ENCODE data around the gene PANK1.
"Not testable (repeated sequence)": the region's sequence is repeated elsewhere in the genome, so short reads cannot be mapped to it uniquely, and the experiment has no call there.

PANK1 gene

DNA sequence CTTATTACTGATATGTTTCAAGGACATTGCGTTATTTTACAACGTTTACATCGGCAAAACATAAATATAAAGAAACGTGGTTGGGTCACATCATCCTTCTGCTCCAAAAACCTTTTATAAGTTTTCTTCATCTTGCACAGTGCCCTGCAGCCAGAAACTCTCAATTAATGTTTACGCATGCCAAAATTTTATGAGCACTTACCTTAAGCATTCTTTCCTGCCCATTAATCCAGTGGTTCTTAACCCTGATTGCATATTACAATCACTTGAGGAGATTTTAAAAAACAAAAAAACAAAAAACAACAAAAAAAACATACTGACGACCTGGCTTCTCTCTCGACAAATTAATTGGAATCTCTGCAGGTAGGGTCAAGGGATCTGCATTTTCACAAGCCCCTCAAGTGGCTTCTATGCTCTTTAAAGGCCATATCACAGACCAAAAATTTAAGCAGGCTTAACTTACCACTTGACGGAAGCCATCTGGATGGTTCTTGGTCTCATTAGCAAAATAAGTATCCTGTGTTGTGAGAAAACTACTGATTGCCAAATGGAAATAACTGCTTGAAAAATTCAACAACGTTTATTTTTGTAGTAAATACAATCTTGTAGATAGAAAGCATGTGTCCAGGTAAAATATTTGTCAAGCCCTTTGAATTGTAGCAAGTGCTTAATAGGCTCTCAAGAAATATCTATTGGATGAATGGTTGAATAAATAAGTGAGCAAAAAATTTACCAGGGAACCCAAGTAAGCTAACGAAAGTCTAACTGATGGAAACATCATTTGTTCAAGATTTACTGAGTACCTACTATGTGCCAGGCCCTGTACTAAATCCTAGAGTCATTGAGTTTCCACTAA, 78.7 kb downstream of the PANK1 start:
- no peak for DNase-seq

- DNase-seq: no peak
These were observed 79.9 kb downstream of the PANK1 start for GRCh38 chr10:89565180-89565579.

GRCh38 chr10:89563861-89564478, 81.1 kb downstream of the PANK1 start:
- DNase-seq: peak in 1 of 2 experiments; percentile 54

DNA sequence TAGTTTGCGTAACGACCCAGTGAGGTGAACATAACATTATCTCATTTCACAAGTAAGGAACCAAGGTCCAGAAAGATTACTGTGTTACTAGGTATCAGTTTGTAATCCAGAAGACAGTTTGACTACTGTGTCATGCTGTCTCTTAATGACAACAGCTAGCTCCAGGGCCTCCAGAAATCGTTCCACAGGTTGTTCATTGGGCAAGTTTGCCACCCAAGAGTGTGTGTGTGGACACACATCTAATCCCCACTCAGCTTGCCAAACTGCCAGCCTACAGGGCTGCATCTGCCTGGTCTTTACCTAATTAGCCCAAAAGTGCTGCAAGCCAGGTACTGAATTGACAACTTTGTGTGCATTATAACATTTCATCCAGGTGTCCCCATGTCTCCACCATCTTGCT, 81.7 kb downstream of the PANK1 start:
- no peak for DNase-seq

DNA sequence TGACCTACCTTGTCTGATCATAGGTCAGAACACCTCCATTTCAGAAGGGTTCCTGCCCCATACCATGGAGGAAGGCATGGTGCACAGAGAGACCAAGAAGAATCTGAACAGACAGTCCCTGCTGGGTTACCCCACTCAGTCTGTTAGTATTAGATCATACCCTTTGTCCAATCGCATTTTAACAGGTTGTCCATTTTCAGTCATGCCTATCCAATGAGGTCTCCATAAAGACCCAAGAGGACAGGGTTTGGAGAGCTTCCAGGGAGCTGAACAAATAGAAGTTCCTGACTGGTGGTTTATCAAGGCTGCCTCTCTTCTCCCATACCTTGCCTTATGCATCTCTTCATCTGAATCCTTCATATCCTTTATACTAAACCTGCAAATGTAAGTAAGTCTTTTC, 88.4 kb downstream of the PANK1 start:
- DNase-seq: no peak

- DNase-seq: peak in 1 of 2 experiments; percentile 13
These were observed 89.2 kb downstream of the PANK1 start for GRCh38 chr10:89555688-89556445.

DNA sequence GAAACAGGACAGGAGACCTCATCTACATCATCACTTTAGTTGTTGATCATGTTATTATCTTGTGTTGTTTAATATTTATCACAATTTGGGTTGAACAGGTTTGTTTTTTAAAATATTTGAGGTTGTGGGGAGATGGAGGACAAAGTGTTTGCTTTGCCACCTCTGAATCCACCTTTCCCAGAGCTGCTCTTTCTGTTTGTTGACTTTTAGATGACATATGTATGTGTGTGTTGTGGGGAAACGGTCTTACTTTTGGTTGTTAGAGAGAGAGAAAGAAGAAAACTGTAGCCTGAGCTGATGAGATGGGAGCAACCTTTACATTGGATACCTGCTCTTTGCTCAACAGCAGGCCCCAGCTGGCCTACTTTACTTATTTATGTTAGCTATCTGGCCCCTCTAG, 90.6 kb downstream of the PANK1 start:
- DNase-seq: no peak

- no peak for DNase-seq
These were observed 91.8 kb downstream of the PANK1 start for GRCh38 chr10:89553064-89553734.

- DNase-seq: no peak
These were observed 92.8 kb downstream of the PANK1 start for GRCh38 chr10:89552213-89552612.

DNA sequence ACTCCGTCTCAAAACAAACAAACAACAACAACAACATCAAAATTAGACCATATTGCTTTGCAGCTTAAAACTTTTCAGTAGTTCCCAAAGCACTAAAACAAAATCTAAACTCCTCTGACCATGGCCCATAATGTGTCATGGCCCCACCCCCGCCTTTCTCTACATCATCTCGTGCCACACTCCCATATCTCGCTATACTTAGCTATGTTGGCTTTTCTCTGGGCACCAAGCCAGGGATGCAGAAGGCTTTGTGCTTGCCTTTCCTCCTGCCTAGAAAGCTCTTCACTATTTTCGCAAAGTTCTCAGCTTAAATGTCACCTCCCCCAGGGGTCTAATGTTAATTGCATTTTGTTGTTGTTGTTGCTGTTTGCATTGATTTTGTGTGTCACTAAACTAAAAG, 94.5 kb downstream of the PANK1 start:
- DNase-seq: peak in 1 of 2 experiments; percentile 4

- DNase-seq: no peak
These were observed 95.5 kb downstream of the PANK1 start for GRCh38 chr10:89549510-89549909.

- DNase-seq: no peak
These were observed 96.4 kb downstream of the PANK1 start for GRCh38 chr10:89548673-89549072.

GRCh38 chr10:89547853-89548513, 97.1 kb downstream of the PANK1 start:
- DNase-seq: no peak

DNA sequence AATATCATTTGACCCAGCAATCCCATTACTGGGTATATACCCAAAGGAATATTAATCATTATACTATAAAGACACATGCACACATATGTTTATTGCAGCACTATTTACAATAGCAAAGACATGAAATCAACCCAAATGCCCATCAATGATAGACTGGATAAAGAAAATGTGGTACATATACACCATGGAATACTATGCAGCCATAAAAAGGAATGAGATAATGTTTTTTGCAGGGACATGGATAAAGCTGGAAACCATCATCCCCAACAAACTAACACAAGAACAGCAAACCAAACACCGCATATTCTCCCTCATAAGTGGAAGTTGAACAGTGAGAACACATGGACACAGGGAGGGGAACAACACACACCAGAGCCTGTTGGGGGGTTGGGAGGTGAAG, 98.4 kb downstream of the PANK1 start:
- not testable (repeated sequence) for DNase-seq

GRCh38 chr10:89543841-89544240, 101.2 kb downstream of the PANK1 start:
- DNase-seq: no peak

GRCh38 chr10:89540420-89540949, 104.6 kb downstream of the PANK1 start:
- DNase-seq: no peak

DNA sequence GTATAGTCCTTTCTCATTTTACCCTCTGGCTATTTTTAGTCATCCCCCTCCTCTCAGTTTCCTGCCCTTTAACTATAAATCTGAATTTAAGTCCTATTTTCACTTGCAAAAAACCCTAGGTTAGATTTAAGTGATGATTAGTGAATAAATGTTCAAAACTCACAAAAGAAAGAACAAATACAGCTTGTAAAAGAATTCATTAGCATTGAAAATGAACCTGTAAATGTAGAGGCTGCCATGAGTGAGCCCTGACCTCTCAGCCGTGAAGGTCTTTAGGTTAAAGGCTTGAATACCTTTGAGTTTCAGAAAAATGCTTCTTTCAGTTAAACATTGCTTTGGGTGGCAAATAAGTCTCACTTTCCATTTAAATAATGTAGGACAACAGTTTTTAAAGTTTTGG, 107.7 kb downstream of the PANK1 start:
- no peak for DNase-seq

DNA sequence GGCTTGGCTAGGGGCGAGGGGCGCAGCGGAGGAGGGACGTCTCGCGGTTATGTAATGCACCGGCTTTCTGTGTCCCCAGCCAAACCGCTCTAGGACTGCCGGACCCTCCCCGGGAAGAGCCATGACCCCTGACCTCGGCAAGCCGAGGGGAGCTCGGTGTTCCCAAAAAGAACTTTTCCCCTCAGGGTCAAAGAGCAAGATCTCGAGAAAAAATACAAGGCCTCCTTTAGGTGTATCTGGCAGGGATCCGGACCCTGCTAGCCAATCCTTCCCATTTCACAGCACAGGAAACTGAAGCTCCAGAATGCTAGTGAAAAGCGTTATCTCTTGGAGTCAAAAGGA, 109.1 kb downstream of the PANK1 start:
- no peak for DNase-seq

GRCh38 chr10:89535171-89536012, 109.7 kb downstream of the PANK1 start, which contains the start of gene SLC16A12:
Gene SLC16A12, minus strand, starts transcription at chr10:89535594. Its CDS starts 73,016 bp downstream, at chr10:89462578.
- DNase-seq: no peak

GRCh38 chr10:89534826-89535166, 110.2 kb downstream of the PANK1 start:
- DNase-seq: no peak
